Measurements from ENCODE around the gene A2ML1.

DNA sequence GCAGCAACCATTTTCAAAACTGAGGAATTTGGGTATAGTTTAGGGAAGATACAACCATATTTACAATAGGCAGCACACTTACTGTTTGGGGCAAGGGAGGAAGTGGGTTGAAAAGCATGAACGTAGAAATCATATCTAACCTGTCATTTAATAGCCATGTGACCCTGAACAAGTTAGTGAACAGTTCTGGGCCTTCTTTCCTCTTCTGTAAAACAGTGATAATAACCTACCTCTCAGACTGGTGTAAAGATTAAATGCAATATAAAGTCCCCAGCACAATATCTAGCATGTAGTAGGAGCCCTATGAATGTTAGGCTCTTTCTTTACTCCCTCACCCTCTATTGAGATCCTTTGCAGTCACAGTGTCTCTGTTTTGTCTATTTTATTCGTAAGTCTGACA lies 33.5 kb downstream of the A2ML1 start:
- TF ChIP-seq, protein P1, sequence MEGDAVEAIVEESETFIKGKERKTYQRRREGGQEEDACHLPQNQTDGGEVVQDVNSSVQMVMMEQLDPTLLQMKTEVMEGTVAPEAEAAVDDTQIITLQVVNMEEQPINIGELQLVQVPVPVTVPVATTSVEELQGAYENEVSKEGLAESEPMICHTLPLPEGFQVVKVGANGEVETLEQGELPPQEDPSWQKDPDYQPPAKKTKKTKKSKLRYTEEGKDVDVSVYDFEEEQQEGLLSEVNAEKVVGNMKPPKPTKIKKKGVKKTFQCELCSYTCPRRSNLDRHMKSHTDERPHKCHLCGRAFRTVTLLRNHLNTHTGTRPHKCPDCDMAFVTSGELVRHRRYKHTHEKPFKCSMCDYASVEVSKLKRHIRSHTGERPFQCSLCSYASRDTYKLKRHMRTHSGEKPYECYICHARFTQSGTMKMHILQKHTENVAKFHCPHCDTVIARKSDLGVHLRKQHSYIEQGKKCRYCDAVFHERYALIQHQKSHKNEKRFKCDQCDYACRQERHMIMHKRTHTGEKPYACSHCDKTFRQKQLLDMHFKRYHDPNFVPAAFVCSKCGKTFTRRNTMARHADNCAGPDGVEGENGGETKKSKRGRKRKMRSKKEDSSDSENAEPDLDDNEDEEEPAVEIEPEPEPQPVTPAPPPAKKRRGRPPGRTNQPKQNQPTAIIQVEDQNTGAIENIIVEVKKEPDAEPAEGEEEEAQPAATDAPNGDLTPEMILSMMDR (conservative IDR thresholded peaks at IDR 0.05) = no peak
- TF ChIP-seq ZFX (IDR thresholded peaks at IDR 0.05) = no peak

All from C4-2B (cell line).